ENCODE measurements around the gene TMEM235. TPM values are rescaled to one million over a fixed set of nuclear protein-coding genes. Genes with fewer than 3 reads are reported as not detected.
A peak's percentile ranks its signal among the peaks of the same experiment; 100 is the strongest.

Gene TMEM235
- total and polyA plus RNA-seq, 9 of the 15 experiments (the other 6 are each of a cell fraction or from before 2014, with no cell fraction given), result not detected

DNA sequence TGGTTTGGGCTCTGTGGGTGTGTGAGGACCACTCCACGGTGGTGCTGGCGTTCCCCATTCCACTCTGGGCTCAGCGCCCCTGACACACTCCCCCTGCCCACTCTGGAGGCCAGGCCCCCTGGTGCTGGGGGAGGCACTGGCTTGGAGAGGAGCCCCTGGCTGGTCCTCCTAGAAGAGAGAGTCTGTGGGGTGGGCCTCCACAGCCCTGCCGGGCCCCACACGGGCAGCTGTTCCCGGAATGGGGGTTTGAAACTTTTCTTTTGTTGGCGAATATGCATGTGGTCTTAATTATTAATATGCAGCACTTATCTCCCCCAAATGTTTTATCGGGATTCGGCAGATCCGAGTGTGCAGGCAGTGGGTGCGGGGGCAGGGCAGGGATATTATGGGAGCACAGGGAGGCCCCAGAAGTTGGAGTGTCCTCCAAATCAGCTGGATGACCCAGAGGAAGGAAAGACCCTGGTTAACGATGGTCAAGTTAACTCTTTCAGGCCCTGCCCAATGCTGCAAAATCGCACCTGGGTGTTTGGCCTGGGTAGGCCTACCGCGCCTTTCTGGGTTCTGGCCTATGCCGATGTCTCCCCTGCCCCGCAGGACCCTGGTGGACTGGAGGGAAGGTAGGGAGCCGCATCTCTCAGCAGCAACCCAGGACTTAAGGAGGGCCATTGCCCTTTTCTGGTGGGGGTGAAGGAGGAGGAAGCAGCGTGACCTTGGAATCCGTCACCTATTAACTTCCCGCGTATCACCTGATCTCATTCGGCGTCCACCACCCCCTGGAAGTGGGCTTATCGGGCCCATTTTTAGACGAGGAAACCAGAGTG lies 36.0 kb downstream of the TMEM235 start (continued):
- 0 out of 2 replicates have a peak, but pooled peaks have one; percentile 14 for TF ChIP-seq TOE1 (IDR thresholded peaks at IDR 0.05; ENCODE audit: borderline replicate concordance)
- no peak for TF ChIP-seq TOE1 (CRISPR knock-in tag; IDR thresholded peaks at IDR 0.05; ENCODE audit: borderline replicate concordance, low read depth)
- no peak for TF ChIP-seq MYNN (IDR thresholded peaks at IDR 0.05)
- TF ChIP-seq MYNN (CRISPR knock-in tag; IDR thresholded peaks at IDR 0.05), result no peak

GRCh38 chr17:78268191-78268874 lies 36.9 kb downstream of the TMEM235 start:
- TF ChIP-seq LARP7 (IDR thresholded peaks at IDR 0.05), result no peak
- no peak for TF ChIP-seq IRF1 (CRISPR knock-in tag; IDR thresholded peaks at IDR 0.05; ENCODE audit: borderline replicate concordance)
- TF ChIP-seq FIP1L1 (IDR thresholded peaks at IDR 0.05; ENCODE audit: low read depth, low read length, poor library complexity, severe bottlenecking), result peak; percentile 63
- no peak for TF ChIP-seq ZNF347 (CRISPR knock-in tag; IDR thresholded peaks at IDR 0.05; ENCODE audit: low read depth)
- TF ChIP-seq RBFOX2 (IDR thresholded peaks at IDR 0.05; ENCODE audit: low read depth, low read length), result 0 out of 2 replicates have a peak, but pooled peaks have one; percentile 40
- TF ChIP-seq RBM22 (IDR thresholded peaks at IDR 0.05; ENCODE audit: low read depth, low read length, poor library complexity, severe bottlenecking), result peak; percentile 41
- no peak for TF ChIP-seq POLR2H (tag; IDR thresholded peaks at IDR 0.05; ENCODE audit: low read depth)
- peak; percentile 88 for TF ChIP-seq ZKSCAN1 (IDR thresholded peaks at IDR 0.05; ENCODE audit: low read depth, low read length)
- peak; percentile 16; the same call in 1 of the 2 replicates for TF ChIP-seq ZBTB7A (IDR thresholded peaks at IDR 0.05; ENCODE audit: borderline replicate concordance, control insufficient read depth, low read depth, low read length)
- TF ChIP-seq, protein P1, sequence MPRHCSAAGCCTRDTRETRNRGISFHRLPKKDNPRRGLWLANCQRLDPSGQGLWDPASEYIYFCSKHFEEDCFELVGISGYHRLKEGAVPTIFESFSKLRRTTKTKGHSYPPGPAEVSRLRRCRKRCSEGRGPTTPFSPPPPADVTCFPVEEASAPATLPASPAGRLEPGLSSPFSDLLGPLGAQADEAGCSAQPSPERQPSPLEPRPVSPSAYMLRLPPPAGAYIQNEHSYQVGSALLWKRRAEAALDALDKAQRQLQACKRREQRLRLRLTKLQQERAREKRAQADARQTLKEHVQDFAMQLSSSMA (CRISPR knock-in tag; IDR thresholded peaks at IDR 0.05), result peak; percentile 65; the same call in 1 of the 2 replicates
- TF ChIP-seq CXXC5 (CRISPR knock-in tag; IDR thresholded peaks at IDR 0.05), result 0 out of 2 replicates have a peak, but pooled peaks have one; percentile 8
- TF ChIP-seq POLR2G (IDR thresholded peaks at IDR 0.05; ENCODE audit: low read depth, low read length), result peak; percentile 79
- no peak for TF ChIP-seq YBX1 (IDR thresholded peaks at IDR 0.05)
- Histone ChIP-seq H4K20me1 (replicated peaks; ENCODE audit: control insufficient read depth, insufficient read depth, low read length) (no peaks in the 10 kb centered on the region), H3K27me3 (ENCODE audit: control insufficient read depth in 2 of 2, insufficient read depth in 2 of 2, low read length in 2 of 2) (no peaks in the 10 kb centered on the region), H3K9ac (ENCODE audit: insufficient read depth in 1 of 2, low read depth in 2 of 2, low read length in 2 of 2) (peak overlapping the region in 1 of 2 experiments; percentile 86; a peak in 2 of 4 replicates), H2AFZ (ENCODE audit: low read depth, low read length) (no peak overlapping the region), H3K36me3 (ENCODE audit: control insufficient read depth, insufficient read depth, low read length) (no peaks in the 10 kb centered on the region), H3K4me3 (no peak overlapping the region), H3K4me2 (ENCODE audit: insufficient read depth, low read length) (peak overlapping the region; percentile 54; the same call in 1 of the 2 replicates), H3K9me1 (ENCODE audit: control insufficient read depth, insufficient read depth, low read length) (no peaks in the 10 kb centered on the region), H3K79me2 (ENCODE audit: control insufficient read depth, insufficient read depth, low read length) (peaks cover 12% of the 10 kb centered on the region; the same call in 1 of the 3 replicates), H3K27ac (ENCODE audit: extremely low read depth, low read depth, low read length) (no peak overlapping the region; the same call in 2 of the 3 replicates), H3K9me3 (replicated peaks; ENCODE audit: control insufficient read depth, insufficient read depth, low read depth, low read length) (no peaks in the 10 kb centered on the region), H3K4me1 (replicated peaks in 1 of 2; ENCODE audit: control insufficient read depth in 2 of 2, insufficient read depth in 2 of 2, low read length in 2 of 2) (peaks cover 83 to 87% of the 10 kb centered on the region in 2 experiments)
- no peak for FAIRE-seq
- POLR2A ChIA-PET, result interaction anchor here (1.2 to 1.4 kb wide), 2 partner anchors 11 to 43 kb away, joined by 3 read pairs; no protein-coding TSS in a partner anchor
- CTCF ChIA-PET (ENCODE audit: low intra/inter-chr PET ratio), result no interaction called here
- no peak for DNase-seq (ENCODE audit: extremely low read depth in 1 of 4, low spot score in 3 of 4)
- WGBS (ENCODE audit: insufficient coverage, low coverage, missing lambda C conversion rate), result 65% methylated on average over 20 of the region's 24 CpGs
- no peak for ATAC-seq
- intact Hi-C loops (cut with micrococcal nuclease), result no loop called here
- no TSS peak for BruUV-seq (replicated peaks)
- in situ Hi-C loops (cut with MboI), result no loop called here
